Immature natural killer cell (primary cell): ENCODE results near the gene SCGB1D1. TPM values are rescaled to one million over a fixed set of nuclear protein-coding genes. Genes with fewer than 3 reads are reported as not detected.
A peak's percentile ranks its signal among the peaks of the same experiment; 100 is the strongest.

Experiments used
- DNase-seq, 3 donors: peaks; one replicate each; pipeline ENCODE4 v3.0.0; 2022; ENCODE audit warnings: mixed read lengths in 1 of 3
- H3K27ac Mint-ChIP-seq, 6 donors: one replicate each; pipeline ENCODE4 v1.8.0; 2020; ENCODE audit warnings: mixed read lengths in 6 of 6, mild to moderate bottlenecking in 5 of 6, inconsistent platforms in 4 of 6, moderate library complexity in 3 of 6
- H3K27me3 Mint-ChIP-seq, 3 donors: one replicate each; pipeline ENCODE4 v1.8.0; 2020 to 2021; ENCODE audit warnings: low read depth in 3 of 3, mild to moderate bottlenecking in 3 of 3, mixed read lengths in 3 of 3, moderate library complexity in 3 of 3, inconsistent platforms in 1 of 3
- H3K36me3 Mint-ChIP-seq, 3 donors: one replicate each; pipeline ENCODE4 v1.8.0; 2020; ENCODE audit warnings: mixed read lengths in 3 of 3, inconsistent platforms in 2 of 3, mild to moderate bottlenecking in 2 of 3
- H3K4me1 Mint-ChIP-seq, 2 donors: one replicate each; pipeline ENCODE4 v1.8.0; 2020; ENCODE audit warnings: inconsistent platforms in 2 of 2, mild to moderate bottlenecking in 2 of 2, mixed read lengths in 2 of 2, moderate library complexity in 1 of 2
- H3K4me3 Mint-ChIP-seq, 5 donors: one replicate each; pipeline ENCODE4 v1.8.0; 2020; ENCODE audit warnings: mild to moderate bottlenecking in 5 of 5, mixed read lengths in 5 of 5, inconsistent platforms in 3 of 5, moderate library complexity in 3 of 5
- H3K9me3 Mint-ChIP-seq, 6 donors: one replicate each; pipeline ENCODE4 v1.8.0; 2020; ENCODE audit warnings: mild to moderate bottlenecking in 6 of 6, mixed read lengths in 6 of 6, inconsistent platforms in 4 of 6, moderate library complexity in 3 of 6
- polyA plus RNA-seq, 3 donors: library from polyadenylated mRNA; unstranded; fragments of 300-500 nt; fragmentation: Illumina TruSeq; gene quantifications; one replicate each; pipeline ENCODE4 v1.2.3, GENCODE V29; 2021

The SCGB1D1 gene
- polyA plus RNA-seq, result not detected

- Mint-ChIP-seq H3K9me3 (no peaks in the 10 kb centered on the region), H3K4me1 (no peaks in the 10 kb centered on the region), H3K36me3 (no peaks in the 10 kb centered on the region), H3K4me3 (no peak within 1 kb of the TSS), H3K27ac (no peak within 1 kb of the TSS), H3K27me3 (peaks cover 1 to 18% (median 9%) of the 10 kb centered on the region in 3 donors)
- DNase-seq, result no peak
Observed at GRCh38 chr11:62190011-62190410, at the start of gene SCGB1D1. Gene SCGB1D1 (plus strand): TSS chr11:62190216. CDS start chr11:62190285, 69 bp downstream.

- H3K27ac Mint-ChIP-seq, result no peak overlapping the region
- DNase-seq, result no peak
- H3K36me3 Mint-ChIP-seq, result peaks cover 0 to 18% (median 4%) of the 10 kb centered on the region in 3 donors
- no peaks in the 10 kb centered on the region for H3K27me3 Mint-ChIP-seq
- no peak overlapping the region for H3K4me3 Mint-ChIP-seq
- no peaks in the 10 kb centered on the region for H3K4me1 Mint-ChIP-seq
- no peaks in the 10 kb centered on the region for H3K9me3 Mint-ChIP-seq
Observed at GRCh38 chr11:62140304-62141110, 49.5 kb upstream of the SCGB1D1 start.

- Mint-ChIP-seq H3K27me3 (peaks cover 0 to under 1% (median 0%) of the 10 kb centered on the region in 3 donors), H3K36me3 (peaks cover 4 to 24% (median 5%) of the 10 kb centered on the region in 3 donors), H3K27ac (no peak overlapping the region), H3K9me3 (no peaks in the 10 kb centered on the region), H3K4me1 (no peaks in the 10 kb centered on the region), H3K4me3 (no peak overlapping the region)
- no peak for DNase-seq
Observed at GRCh38 chr11:62141111-62142042, 48.6 kb upstream of the SCGB1D1 start.

- no peak overlapping the region for H3K4me3 Mint-ChIP-seq
- peaks cover 4 to 28% (median 8%) of the 10 kb centered on the region in 3 donors for H3K36me3 Mint-ChIP-seq
- H3K27ac Mint-ChIP-seq, result no peak overlapping the region
- peaks cover 0 to 2% (median 0%) of the 10 kb centered on the region in 3 donors for H3K27me3 Mint-ChIP-seq
- no peaks in the 10 kb centered on the region for H3K4me1 Mint-ChIP-seq
- no peak for DNase-seq
- no peaks in the 10 kb centered on the region for H3K9me3 Mint-ChIP-seq
Observed at GRCh38 chr11:62142043-62142375, 48.0 kb upstream of the SCGB1D1 start.

- Mint-ChIP-seq H3K27me3 (peaks cover 0 to 2% (median 0%) of the 10 kb centered on the region in 3 donors), H3K36me3 (peaks cover 4 to 37% (median 16%) of the 10 kb centered on the region in 3 donors), H3K4me3 (no peak overlapping the region), H3K27ac (no peak overlapping the region), H3K4me1 (no peaks in the 10 kb centered on the region), H3K9me3 (no peaks in the 10 kb centered on the region)
- DNase-seq, result no peak
Observed at GRCh38 chr11:62142921-62143320, 47.1 kb upstream of the SCGB1D1 start.

GRCh38 chr11:62143727-62144126 lies 46.3 kb upstream of the SCGB1D1 start:
- no peaks in the 10 kb centered on the region for H3K4me1 Mint-ChIP-seq
- H3K9me3 Mint-ChIP-seq, result no peaks in the 10 kb centered on the region
- DNase-seq, result no peak
- H3K27ac Mint-ChIP-seq, result no peak overlapping the region
- peaks cover 4 to 37% (median 16%) of the 10 kb centered on the region in 3 donors for H3K36me3 Mint-ChIP-seq
- H3K4me3 Mint-ChIP-seq, result no peak overlapping the region
- H3K27me3 Mint-ChIP-seq, result peaks cover 0 to 2% (median 0%) of the 10 kb centered on the region in 3 donors

GRCh38 chr11:62144641-62145255 lies 45.3 kb upstream of the SCGB1D1 start:
- Mint-ChIP-seq H3K4me3 (no peak overlapping the region), H3K4me1 (no peaks in the 10 kb centered on the region), H3K27me3 (peaks cover 0 to 2% (median 0%) of the 10 kb centered on the region in 3 donors), H3K36me3 (peaks cover 9 to 42% (median 21%) of the 10 kb centered on the region in 3 donors), H3K27ac (no peak overlapping the region), H3K9me3 (no peaks in the 10 kb centered on the region)
- DNase-seq, result no peak

GRCh38 chr11:62145261-62145871 lies 44.6 kb upstream of the SCGB1D1 start:
- Mint-ChIP-seq H3K4me1 (no peaks in the 10 kb centered on the region), H3K27ac (no peak overlapping the region), H3K36me3 (peaks cover 9 to 44% (median 21%) of the 10 kb centered on the region in 3 donors), H3K4me3 (no peak overlapping the region), H3K9me3 (no peaks in the 10 kb centered on the region), H3K27me3 (peaks cover 0 to 3% (median 0%) of the 10 kb centered on the region in 3 donors)
- no peak for DNase-seq

GRCh38 chr11:62146476-62147200 lies 43.4 kb upstream of the SCGB1D1 start:
- no peak for DNase-seq
- Mint-ChIP-seq H3K9me3 (no peaks in the 10 kb centered on the region), H3K27ac (peak overlapping the region in 1 of 6 donors; percentile 41), H3K4me1 (no peaks in the 10 kb centered on the region), H3K4me3 (no peak overlapping the region), H3K27me3 (peaks cover 0 to 3% (median 0%) of the 10 kb centered on the region in 3 donors), H3K36me3 (peaks cover 13 to 47% (median 21%) of the 10 kb centered on the region in 3 donors)

- Mint-ChIP-seq H3K36me3 (peaks cover 13 to 45% (median 21%) of the 10 kb centered on the region in 3 donors), H3K4me3 (no peak overlapping the region), H3K27ac (no peak overlapping the region), H3K9me3 (no peaks in the 10 kb centered on the region), H3K27me3 (peaks cover 0 to 3% (median 0%) of the 10 kb centered on the region in 3 donors), H3K4me1 (no peaks in the 10 kb centered on the region)
- DNase-seq, result no peak
Observed at GRCh38 chr11:62147545-62147944, 42.5 kb upstream of the SCGB1D1 start.

GRCh38 chr11:62148271-62148980 lies 41.6 kb upstream of the SCGB1D1 start:
- H3K36me3 Mint-ChIP-seq, result peaks cover 20 to 44% (median 26%) of the 10 kb centered on the region in 3 donors
- no peak overlapping the region for H3K27ac Mint-ChIP-seq
- no peaks in the 10 kb centered on the region for H3K9me3 Mint-ChIP-seq
- peaks cover 0 to 3% (median 0%) of the 10 kb centered on the region in 3 donors for H3K27me3 Mint-ChIP-seq
- H3K4me3 Mint-ChIP-seq, result no peak overlapping the region
- H3K4me1 Mint-ChIP-seq, result no peaks in the 10 kb centered on the region
- DNase-seq, result no peak
